Stimulated activated naive CD8-positive, alpha-beta T cell treated with anti-CD3 and anti-CD28 coated beads, Interleukin-15, Interleukin-2, amounts not matched to agents 100 U/mL and 50 U/mL, for 24 hours (primary cell): ENCODE data around the gene CHMP6.
"Not testable (repeated sequence)": the region's sequence is repeated elsewhere in the genome, so short reads cannot be mapped to it uniquely, and the experiment has no call there.

Experiments
- ATAC-seq: fragments of 150-1000 bp; cut with Tn5 transposase; one replicate; pipeline ENCODE4 v1.10.0; 2021
- DNase-seq: peaks from one replicate; pipeline ENCODE4 v3.0.0; 2021

Gene CHMP6

DNA sequence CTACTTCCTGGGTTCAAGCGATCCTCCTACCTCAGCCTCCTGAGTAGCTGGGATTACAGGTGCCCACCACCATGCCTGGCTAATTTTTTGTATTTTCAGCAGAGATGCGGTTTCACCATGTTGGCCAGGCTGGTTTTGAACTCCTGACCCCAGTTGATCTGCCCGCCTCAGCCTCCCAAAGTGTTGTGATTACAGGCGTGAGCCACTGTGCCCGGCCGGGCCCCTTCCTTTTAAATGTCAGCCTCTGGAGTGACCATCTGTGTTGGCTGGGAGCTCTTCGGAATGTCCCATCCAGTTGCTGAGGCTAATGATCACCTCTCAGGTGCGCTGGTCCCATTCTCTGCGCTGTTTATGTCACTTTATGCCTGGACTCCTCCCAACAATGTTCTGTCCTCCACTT lies 38.7 kb downstream of the CHMP6 start:
- not testable (repeated sequence) for ATAC-seq, DNase-seq

DNA sequence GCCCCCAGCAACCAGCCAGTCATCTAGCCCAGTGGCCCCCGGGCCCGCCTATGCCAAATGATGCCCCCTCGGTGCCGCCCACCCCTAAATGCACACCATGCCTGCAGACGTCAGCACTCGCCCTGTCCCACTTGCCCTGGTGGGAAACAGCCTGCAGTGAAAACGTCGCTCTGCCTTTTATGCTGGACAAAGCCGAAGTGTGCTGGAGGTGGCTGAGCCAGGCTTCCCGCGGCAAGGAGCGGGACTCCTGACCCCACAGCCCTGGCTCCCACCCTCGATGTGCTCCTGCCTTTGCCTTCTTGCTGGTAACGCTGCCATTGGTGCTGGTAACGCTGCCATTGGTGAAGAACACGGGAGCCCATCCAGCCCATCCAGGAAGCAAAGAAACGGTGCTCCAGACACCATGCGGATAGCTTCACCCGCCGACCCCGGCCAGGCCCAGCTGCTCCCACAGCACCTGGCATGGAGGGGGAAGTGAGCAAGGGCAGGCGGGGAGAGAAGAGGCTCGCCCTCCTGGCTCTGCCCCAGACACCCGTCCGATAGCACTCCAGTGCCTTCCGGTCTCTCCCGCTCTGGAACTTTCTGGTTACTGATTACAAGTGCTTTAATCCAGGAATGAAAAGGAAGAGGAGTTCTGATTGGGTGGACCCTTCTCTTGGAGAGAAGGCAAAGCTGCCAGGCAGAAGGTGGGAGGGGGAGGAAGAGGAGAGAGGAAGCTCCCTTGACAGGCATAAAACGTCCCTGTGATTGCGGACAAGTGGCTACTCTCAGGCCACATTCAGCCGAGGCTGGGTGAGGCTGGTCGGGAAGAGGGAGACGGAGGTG lies 39.3 kb downstream of the CHMP6 start:
- no peak for DNase-seq
- ATAC-seq: no peak

DNA sequence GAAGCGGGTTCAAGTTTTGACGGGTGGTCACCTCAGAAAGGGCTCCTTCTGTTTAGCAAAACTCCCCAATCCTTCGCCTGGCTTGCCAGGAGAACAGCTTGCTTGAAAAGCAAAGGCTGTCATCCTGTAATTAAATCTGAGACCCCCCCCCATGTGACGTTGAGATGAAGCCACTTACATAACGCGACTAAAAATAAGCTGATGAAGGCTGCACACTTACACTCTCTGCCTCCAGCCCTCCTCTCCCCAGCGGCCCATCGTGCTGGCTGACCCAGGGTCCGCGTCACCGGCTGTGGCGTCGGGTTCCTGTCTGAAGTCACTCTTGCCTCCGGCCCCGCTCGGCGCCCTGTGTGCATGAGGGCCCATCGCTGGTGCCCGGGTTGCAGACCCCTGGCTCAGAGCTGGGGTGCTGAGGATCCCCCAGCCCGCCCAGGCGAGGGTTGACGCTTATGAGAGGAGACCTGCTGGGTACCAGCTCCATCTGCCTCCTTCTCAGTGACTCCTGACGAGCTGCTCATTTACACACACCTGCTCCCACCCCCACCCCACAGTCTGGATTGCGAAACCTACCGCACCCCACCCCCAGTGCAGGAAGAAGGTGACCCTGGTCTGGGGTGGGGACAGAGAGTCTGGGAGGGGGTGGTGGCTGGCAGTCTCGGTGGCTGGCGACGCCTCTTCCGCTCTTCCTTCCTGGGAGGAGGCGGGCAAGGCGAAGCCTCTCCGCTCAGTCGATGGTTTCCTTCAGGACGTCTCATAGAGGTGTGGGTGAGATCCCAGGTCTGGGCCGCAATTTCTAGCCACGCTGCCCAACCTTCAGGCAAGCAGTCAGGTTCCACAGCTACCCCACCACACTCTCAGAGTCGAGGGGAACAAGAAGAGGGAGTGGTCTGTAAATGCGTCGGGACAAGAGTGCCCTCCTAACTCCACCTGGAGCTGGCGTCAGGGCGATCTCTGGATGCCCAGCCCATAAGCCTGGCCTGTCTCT lies 40.2 kb downstream of the CHMP6 start:
- DNase-seq (no peak), ATAC-seq (no peak)

DNA sequence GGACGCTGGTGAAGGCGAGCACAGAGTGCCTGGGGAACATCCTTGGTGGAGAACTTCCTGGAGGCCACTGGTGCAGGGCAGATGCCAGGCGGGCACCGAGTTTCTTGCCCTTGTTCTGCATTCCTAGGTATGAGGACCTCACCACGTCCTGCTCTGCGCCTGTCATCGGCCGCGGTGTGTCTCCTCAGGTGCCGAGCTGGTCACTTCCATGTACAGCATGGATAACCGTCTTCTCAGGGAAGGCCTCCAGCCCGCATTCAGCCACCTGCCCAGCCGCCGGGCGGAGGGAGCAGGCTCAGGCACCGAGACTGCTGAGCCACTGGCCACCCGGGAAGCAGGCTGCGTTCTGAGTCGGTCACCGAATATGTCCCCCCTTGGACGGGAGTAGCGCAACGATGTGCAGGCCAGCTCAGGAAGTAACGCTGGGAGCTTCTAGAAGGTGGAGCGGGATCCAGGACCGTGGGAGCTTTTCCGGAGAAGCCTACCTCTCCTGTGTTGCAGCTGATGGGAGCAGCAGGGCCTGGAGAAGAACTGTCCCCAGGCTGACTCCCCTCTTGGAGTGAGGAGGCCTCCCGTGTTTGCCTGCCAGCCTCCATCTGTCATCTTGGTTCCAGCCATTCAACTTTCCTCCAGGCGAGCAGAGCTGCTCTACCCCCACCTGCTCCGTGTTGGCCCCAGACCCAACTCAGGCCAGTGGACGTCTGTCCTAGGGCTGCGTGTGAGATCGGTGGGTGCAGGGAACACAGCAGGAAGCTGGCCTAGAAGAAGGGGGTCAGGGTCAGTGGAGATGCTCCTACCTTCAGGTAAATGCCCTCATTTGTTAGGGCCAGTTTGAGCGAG lies 41.2 kb downstream of the CHMP6 start:
- ATAC-seq (no peak), DNase-seq (no peak)

DNA sequence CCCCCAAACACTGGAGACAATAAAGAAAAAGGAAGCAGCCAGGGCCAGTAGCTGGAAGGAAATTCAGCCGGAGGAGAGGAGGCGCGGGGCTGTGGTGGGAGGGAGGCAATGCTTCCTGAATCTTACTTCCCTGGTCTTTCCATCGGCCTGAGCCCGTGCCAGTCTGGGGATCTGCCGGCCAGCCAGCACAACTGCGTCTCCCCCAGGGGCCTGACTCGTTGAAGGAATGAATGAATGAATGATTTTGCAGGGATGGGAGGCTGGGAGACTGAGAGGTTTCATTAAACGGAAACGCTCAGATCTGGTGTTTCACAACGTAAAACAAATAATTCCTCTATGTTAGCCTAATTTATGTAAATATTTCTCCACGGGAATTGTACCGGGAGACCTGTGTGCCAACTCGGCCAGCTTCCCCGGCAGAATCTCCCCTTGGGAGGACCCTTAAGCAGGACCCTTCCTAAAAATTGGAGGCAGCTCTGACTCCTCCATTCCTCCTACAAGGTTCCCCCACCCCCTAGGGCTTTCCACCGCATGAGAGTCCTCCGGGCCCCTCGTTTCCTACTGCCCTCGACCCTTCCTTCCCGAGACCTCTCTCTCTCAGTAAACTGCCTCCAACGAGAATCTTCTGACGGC lies 42.0 kb downstream of the CHMP6 start:
- DNase-seq (no peak), ATAC-seq (no peak)

DNA sequence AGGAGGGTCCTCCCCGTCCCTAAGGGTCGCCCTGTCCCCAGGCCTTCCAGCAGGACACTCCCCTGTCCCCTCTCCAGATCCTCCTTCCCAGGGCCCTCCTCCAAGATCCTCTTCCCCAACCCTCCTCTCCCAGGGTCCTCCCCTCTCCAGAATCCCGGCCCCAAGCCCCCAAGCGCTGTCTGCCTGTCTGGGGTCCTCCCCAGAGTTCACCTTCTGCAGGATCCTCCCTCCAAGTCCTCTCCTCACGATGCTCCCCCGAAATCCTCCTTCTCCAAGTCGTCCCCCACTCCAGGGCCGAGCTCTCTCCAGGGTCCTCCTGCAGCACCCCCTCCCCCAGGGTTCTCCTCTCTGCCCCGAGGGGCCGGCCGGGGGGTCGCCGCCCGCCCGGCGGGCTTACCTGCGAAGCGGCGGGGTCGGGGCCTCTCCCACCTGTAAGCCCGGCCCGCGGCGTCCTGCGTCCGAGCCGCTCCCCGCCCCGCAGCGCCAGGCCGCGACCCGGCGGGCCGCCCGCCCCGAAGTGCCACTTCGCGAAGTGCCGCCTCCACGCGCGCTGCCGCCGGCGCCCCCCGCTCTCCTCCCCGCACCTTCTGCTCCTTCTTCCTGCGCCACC lies 42.6 kb downstream of the CHMP6 start:
- peak; percentile 8 for ATAC-seq
- no peak for DNase-seq

DNA sequence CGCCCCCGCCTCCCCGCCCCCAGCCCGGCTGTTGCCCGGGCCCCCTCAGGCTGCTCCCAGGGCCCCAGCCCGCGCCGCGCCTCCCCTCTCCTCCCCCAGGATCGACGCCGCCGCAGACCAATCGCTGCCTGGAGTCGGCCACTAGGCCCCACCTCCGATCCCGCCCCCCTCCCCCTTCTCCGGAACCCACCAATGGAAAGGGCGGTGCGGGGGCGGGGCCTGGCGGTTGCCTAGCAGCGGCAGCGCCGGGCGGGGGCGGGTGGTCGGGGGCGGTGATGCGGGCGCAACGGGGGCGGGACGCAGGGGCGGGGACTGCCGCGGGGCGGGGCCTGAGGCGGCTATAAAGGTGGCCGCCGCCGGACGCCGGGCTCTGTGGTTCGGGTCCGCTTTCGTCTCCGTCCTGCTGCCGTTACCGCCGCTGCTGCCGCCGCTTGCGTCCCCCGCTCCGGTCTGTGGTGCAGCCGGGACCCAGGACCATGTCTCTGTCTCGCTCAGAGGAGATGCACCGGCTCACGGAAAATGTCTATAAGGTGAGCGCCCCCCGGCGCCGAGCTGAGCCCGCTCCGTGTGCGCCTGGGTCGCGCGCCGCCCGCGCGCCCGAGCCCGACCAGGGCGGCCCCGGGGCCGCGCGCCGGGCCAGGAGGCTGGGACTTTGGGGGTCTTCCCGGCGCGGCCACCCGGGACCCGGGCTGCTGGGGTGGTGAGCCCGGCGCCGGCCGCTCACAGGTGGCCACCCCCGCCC lies 43.3 kb downstream of the CHMP6 start, which contains the start of gene BAIAP2:
Gene BAIAP2, plus strand, starts transcription at position 373 of the 742 bp plus-strand sequence. Its CDS starts 104 bp downstream, at position 477.
- DNase-seq (peak; percentile 99), ATAC-seq (peak; percentile 82)

DNA sequence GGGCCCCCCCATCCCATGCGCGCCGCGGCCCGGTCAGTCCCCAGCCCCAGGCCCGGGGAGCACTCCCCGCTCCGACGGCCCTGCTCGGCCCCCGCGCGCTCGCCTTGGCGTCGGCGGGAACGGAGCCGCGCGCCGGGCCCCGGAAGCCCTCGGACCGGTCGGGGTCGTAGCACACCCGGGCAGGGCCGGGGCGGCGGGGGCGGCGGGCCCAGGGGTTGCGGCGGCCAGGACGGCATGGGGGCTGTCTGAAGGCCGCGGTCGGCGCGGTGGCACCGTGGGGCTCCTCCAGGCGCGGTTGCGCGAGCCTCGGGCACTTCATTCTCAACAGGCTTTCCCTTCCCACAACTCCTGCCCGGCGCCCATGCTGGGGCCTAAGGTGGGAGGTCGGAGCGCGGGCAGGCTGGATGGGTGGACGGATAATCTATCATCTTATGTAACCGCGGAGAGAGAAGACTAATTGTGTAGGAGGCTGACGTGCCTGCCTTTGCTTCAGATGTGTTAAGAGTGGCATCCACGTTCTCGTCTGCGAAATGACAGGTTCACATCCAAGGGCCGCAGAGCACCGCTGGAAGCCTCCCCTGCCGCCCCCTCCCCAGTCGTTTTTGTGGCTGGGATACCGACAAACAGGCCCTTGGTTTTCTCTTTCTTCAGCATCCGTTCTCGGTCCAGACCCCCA lies 44.0 kb downstream of the CHMP6 start:
- peak; percentile 29 for DNase-seq
- ATAC-seq: no peak

DNA sequence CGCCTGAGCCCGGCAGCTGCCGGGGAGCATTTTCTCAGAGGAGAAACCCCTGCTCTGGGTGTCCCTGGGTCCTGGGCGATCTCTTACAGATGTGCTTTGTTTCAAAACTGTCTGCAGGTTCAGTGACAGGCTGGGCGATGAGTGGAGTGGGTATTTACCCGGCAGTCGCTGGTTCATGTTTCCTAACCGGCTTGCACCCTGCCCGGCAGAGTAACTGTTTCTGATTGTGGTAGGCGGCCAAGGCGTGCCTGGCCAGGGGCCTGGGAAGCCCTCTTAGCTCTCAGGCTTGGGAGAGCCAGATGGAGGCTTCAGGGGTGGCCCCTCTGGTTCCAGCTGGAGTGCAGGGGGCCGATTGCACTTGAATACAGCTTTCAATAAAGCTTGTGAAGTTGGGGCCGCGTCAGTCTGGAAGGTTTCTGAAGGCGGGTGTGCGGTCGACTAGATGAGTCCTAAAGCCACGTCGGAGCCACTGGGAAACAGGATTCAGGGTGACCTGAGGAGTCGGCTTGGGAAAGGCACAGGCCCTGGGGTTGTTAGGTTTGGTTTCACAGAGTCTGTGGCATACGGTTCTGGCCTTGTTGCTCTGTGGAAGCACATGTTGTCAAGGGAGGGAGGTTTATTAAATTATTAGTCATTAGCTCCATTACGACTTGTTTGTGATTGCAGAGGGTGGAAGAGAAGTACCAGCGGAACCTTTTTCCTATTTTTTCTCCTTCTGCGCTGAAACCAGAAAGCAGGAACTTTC lies 44.7 kb downstream of the CHMP6 start:
- no peak for DNase-seq
- no peak for ATAC-seq

DNA sequence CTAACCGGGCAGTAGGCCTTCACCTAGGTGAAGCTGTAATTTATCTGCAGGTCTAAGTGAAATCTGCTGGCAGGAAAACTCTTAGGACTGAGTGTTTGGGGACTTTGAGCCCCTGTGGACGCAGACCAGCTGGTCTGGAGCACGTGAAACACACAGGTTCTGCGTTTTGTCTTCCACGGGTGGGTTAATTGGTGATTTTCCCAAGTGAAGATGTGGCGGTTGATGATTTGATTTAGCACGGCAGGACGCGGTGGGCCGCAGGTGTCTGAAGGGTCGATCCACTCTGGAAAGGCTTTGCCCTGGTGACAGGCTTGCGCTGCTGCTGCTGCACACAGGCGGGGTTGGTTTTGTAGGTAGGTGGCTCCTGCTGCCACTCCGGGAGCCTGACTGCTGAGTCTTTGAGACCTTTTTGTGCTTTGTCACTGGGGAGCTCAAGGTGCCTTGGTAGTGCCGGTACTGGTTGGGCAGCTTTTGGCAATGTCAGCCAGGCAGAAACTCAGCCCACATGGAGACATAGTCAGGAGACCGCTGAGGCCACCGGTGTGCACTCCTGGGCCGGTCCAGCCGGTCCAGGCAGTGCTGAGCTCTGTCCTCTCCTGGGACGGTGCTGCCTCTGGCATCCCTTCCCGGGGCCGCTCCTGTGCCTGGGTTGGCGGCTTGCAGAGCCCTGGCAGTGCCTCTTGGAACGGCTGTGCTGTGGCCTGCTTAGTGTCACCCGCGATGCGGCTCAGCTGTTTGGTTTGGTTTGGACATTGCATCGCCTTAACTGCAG lies 45.6 kb downstream of the CHMP6 start:
- DNase-seq (no peak), ATAC-seq (no peak)

DNA sequence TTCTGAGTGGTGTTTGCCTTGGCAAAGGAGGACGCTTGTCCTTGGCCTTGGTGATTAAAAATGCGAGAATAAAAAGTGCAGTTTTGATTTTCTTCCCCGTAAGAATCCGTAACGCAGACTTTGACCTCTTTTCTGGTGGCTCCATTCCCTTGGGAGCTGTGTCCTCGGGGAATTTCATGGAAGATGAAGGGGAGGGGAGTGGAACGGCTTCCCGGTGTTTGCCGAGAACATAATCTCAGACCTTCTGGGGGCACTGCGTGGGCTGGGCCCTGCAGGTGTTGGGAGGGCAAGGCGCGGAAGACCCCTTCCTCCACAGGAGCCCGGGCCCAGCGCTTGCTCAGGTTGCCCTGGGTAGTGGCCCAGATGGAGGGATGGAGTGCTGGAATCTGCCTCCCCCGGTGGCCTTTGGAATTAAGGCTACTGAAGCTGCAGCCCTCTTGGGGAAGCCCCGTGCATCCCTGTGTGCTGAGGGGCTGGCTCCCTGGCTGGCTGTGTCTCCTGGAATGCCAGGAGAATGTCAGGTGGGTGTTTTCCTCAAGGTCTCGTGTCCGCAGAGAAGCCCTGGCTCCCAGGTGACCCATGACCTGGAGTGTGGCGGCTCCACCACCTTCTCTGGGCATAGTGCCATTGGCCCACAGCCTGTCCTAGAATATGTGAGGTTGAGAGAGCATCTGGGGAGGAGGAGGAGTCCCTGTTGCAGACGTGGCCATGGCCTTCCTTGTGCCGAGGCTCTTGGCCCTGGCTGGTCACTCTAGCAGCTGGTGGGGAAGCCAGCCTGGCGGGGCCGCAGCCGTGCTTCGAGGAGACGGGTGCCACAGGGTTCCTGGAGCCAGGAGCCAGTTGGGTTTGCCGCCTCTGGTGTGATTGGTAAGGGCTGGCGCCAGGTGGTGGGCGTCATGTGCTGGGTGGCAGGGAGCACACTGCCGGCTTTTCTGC lies 46.4 kb downstream of the CHMP6 start:
- ATAC-seq: no peak
- DNase-seq: no peak

DNA sequence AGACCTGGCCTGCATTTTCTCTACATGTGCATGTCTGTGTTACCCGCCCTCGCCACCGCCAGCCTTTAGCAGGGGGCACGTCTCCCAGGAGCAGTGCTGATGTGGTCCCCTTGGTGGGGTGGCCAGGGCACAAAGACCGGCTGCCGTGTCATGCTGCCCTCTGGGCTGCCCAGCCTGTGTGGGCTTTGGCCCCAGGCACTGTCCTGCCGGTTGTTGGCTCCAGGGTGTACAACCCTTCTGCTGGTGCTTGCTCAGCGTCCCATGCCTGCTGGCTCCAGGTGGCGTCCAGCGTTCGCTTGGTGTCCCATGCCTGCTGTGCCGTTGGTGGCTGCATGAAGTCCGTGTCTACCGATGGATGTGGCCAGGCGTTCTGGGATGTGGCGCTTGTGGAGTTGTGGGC lies 47.5 kb downstream of the CHMP6 start:
- no peak for ATAC-seq

DNA sequence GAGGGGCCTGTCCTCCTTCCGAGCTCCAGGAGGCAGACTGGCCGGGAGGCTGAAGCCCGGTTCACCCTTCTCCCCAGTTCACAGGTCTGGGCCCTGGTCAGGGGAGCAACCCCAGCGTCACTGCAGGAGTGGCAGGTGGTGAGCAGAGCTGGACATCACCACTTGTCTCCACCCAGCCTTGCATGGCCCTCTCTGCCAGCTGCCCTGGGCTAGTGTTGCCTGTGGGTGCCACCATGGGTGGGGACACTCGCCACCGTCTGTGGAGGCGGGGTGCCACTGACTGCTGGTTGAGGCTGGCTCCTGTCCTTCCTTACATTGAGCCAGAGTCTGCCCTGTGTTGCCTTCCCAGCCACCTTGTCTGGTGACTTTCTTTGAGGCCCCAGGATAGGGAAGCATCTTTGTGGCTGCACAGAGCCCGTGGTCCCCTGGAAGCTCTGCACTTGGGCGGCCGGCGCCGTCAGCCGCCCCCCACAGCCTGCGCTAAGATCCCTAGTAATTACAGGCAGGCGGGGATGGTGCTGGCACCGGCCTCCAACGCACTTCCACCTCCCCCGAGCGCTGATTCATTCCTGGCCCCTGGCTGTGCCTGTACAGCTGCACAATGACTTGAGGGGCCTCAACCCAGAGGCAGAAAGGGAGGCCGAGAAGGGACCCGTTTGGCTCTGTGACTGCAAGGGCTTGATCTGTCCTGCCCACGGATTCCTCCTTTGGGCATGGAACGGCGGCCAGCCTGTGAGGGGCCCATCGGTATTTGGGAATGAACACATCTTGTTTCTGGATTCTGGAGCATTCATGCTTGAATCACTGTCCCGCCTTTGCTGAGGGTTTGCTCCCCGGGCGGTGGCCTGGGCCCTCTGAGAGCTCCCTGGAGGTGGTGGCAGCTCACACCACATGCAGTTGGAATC lies 48.5 kb downstream of the CHMP6 start:
- DNase-seq (no peak), ATAC-seq (no peak)

More for the DNA sequence above, 47.5 kb downstream of the CHMP6 start:
- DNase-seq: no peak

DNA sequence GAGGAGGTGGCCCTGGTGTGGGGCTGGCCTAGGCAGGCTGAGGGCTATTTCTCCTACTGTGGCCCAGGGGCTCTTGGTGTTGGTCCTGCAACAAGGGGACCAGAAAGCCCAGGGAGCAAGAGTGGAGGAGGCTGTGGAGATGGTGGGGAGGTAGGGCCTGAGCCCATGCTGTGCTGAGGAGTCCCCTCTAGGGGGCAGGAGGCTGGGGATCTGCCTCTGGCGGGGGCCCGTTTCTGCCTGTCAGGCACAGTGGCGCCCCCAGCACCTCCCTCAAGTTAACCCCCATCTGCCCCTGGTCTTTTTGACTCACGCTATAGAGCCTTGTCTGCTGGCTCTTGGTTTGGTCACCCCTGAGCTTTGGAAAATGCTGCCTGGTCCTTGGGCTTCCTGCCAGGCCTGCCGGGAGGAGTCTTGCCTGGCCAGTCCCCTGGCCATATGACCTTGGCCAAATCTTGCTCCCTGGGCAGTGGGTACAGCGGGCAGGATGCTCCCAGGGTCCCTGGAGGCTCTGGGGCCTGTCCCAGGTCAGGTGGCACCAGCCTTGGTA lies 49.2 kb downstream of the CHMP6 start:
- ATAC-seq: peak; percentile 64
- DNase-seq: peak; percentile 42

DNA sequence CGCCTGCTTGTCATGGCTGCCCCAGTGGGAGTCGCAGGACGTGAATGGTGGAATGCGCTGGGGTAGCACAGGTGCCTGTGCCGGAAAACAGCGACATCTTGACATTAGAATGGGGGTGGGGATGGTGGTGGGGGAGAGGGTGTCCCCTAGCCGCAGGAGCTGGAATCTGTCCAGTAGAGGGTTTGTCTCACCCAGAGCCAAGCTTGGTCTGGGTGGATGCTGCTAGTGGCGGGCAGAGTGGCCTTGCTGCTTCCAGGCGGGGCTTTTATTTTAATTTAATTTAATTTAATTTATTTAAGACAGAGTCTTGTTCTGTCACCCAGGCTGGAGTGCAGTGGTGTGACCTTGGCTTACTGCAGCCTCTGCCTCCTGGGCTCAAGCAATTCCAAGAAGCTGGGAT lies 51.0 kb downstream of the CHMP6 start:
- DNase-seq (no peak), ATAC-seq (no peak)

DNA sequence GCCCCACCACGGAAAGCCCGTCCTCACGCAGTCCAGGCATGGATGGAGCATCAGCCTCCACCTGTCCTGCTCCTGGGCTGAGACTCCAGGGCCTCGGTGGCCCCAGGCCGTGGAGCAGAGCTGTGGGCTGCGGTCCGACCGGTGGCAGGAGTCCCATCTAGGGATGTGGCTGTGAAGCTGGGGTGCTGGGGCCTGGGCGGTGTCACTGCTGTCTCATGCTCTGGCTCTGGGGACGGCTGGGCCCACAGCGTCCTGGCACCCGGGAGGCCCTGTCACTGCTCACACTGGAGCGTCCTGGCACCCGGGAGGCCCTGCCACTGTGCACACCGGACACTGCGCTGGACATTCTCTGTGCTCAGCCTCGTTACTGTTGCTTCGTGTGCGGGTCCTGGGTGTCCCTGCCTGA lies 51.7 kb downstream of the CHMP6 start:
- DNase-seq (no peak), ATAC-seq (no peak)
